Inflammatory macrophage (primary cell): ENCODE data around the gene RRBP1.

Experiments used
- DNase-seq, 2 donors: peaks; one replicate each; pipeline ENCODE4 v3.0.0-alpha.2; 2020 to 2022

RRBP1 gene

GRCh38 chr20:17609811-17610377 is 72.1 kb downstream of the RRBP1 start:
- DNase-seq, result no peak

- no peak for DNase-seq
These were observed 73.1 kb downstream of the RRBP1 start for GRCh38 chr20:17608701-17609497.

GRCh38 chr20:17606001-17606400 is 76.0 kb downstream of the RRBP1 start:
- DNase-seq, result no peak

GRCh38 chr20:17605131-17605660 is 76.8 kb downstream of the RRBP1 start:
- DNase-seq, result no peak

GRCh38 chr20:17602493-17602892 is 79.5 kb downstream of the RRBP1 start:
- DNase-seq, result no peak

GRCh38 chr20:17601957-17602356 is 80.1 kb downstream of the RRBP1 start:
- DNase-seq, result no peak

GRCh38 chr20:17598013-17598550 is 84.0 kb downstream of the RRBP1 start:
- no peak for DNase-seq

- DNase-seq, result no peak
These were observed 86.2 kb downstream of the RRBP1 start for GRCh38 chr20:17595856-17596255.

GRCh38 chr20:17594443-17594842 is 87.6 kb downstream of the RRBP1 start:
- DNase-seq, result no peak

- DNase-seq, result no peak
These were observed 88.1 kb downstream of the RRBP1 start for GRCh38 chr20:17593902-17594301.

GRCh38 chr20:17590245-17590644 is 91.8 kb downstream of the RRBP1 start:
- DNase-seq, result no peak

- no peak for DNase-seq
These were observed 92.7 kb downstream of the RRBP1 start for GRCh38 chr20:17589161-17589834.

- DNase-seq, result no peak
These were observed 94.2 kb downstream of the RRBP1 start for GRCh38 chr20:17587824-17588223.

- DNase-seq, result no peak
These were observed 94.9 kb downstream of the RRBP1 start for GRCh38 chr20:17587148-17587547.

- DNase-seq, result no peak
These were observed 95.8 kb downstream of the RRBP1 start for GRCh38 chr20:17586250-17586649.

- no peak for DNase-seq
These were observed 97.4 kb downstream of the RRBP1 start for GRCh38 chr20:17584689-17585088.

GRCh38 chr20:17583126-17583525 is 98.9 kb downstream of the RRBP1 start:
- no peak for DNase-seq

GRCh38 chr20:17580895-17581294 is 101.1 kb downstream of the RRBP1 start:
- DNase-seq, result no peak

- DNase-seq, result no peak
These were observed 102.5 kb downstream of the RRBP1 start for GRCh38 chr20:17579369-17580039.

GRCh38 chr20:17576215-17576614 is 105.8 kb downstream of the RRBP1 start:
- no peak for DNase-seq

- DNase-seq, result no peak
These were observed 108.6 kb downstream of the RRBP1 start for GRCh38 chr20:17573463-17573862.

GRCh38 chr20:17572034-17572638 is 109.9 kb downstream of the RRBP1 start:
- DNase-seq, result no peak
